ENCODE results near the gene PERM1. TPM values are rescaled to one million over a fixed set of nuclear protein-coding genes. Genes with fewer than 3 reads are reported as not detected.

PERM1 gene
- total RNA-seq, 1 donor from 2014 or later = not detected

- ATAC-seq = no peak
- TF ChIP-seq, protein P1, sequence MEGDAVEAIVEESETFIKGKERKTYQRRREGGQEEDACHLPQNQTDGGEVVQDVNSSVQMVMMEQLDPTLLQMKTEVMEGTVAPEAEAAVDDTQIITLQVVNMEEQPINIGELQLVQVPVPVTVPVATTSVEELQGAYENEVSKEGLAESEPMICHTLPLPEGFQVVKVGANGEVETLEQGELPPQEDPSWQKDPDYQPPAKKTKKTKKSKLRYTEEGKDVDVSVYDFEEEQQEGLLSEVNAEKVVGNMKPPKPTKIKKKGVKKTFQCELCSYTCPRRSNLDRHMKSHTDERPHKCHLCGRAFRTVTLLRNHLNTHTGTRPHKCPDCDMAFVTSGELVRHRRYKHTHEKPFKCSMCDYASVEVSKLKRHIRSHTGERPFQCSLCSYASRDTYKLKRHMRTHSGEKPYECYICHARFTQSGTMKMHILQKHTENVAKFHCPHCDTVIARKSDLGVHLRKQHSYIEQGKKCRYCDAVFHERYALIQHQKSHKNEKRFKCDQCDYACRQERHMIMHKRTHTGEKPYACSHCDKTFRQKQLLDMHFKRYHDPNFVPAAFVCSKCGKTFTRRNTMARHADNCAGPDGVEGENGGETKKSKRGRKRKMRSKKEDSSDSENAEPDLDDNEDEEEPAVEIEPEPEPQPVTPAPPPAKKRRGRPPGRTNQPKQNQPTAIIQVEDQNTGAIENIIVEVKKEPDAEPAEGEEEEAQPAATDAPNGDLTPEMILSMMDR (IDR thresholded peaks at IDR 0.05) = no peak
- peaks cover 35% of the 10 kb centered on the region for H3K4me1 ChIP-seq
- no peak for DNase-seq
- H3K36me3 ChIP-seq = no peaks in the 10 kb centered on the region
- H3K9me3 ChIP-seq = no peaks in the 10 kb centered on the region
- intact Hi-C loops (cut with DNase I) = no loop called here
- peaks cover 88% of the 10 kb centered on the region for H3K27me3 ChIP-seq (ENCODE audit: low read depth)
- H3K4me3 ChIP-seq = no peak overlapping the region
- no peak overlapping the region for H3K27ac ChIP-seq
Measured at GRCh38 chr1:938711-939489, 43.0 kb downstream of the PERM1 start.

- ATAC-seq (peak; percentile 38 to 40), DNase-seq (no peak)
- no peak overlapping the region for H3K4me3 ChIP-seq
- peaks cover 89% of the 10 kb centered on the region for H3K27me3 ChIP-seq (ENCODE audit: low read depth)
- TF ChIP-seq, protein P1 (IDR thresholded peaks at IDR 0.05) = peak; percentile 33
- H3K36me3 ChIP-seq = no peaks in the 10 kb centered on the region
- intact Hi-C loops (cut with DNase I) = no loop called here
- H3K27ac ChIP-seq = no peak overlapping the region
- H3K4me1 ChIP-seq = peaks cover 35% of the 10 kb centered on the region
- H3K9me3 ChIP-seq = no peaks in the 10 kb centered on the region
Measured at GRCh38 chr1:938088-938683, 43.7 kb downstream of the PERM1 start.

GRCh38 chr1:937521-937920 lies 44.4 kb downstream of the PERM1 start:
- no peak for DNase-seq
- ATAC-seq = no peak
- Histone ChIP-seq H3K27ac (no peak overlapping the region), H3K4me1 (peaks cover 34% of the 10 kb centered on the region), H3K36me3 (no peaks in the 10 kb centered on the region), H3K27me3 (ENCODE audit: low read depth) (peaks cover 89% of the 10 kb centered on the region), H3K9me3 (no peaks in the 10 kb centered on the region), H3K4me3 (no peak overlapping the region)
- TF ChIP-seq, protein P1 (IDR thresholded peaks at IDR 0.05) = no peak
- intact Hi-C loops (cut with DNase I) = no loop called here

DNA sequence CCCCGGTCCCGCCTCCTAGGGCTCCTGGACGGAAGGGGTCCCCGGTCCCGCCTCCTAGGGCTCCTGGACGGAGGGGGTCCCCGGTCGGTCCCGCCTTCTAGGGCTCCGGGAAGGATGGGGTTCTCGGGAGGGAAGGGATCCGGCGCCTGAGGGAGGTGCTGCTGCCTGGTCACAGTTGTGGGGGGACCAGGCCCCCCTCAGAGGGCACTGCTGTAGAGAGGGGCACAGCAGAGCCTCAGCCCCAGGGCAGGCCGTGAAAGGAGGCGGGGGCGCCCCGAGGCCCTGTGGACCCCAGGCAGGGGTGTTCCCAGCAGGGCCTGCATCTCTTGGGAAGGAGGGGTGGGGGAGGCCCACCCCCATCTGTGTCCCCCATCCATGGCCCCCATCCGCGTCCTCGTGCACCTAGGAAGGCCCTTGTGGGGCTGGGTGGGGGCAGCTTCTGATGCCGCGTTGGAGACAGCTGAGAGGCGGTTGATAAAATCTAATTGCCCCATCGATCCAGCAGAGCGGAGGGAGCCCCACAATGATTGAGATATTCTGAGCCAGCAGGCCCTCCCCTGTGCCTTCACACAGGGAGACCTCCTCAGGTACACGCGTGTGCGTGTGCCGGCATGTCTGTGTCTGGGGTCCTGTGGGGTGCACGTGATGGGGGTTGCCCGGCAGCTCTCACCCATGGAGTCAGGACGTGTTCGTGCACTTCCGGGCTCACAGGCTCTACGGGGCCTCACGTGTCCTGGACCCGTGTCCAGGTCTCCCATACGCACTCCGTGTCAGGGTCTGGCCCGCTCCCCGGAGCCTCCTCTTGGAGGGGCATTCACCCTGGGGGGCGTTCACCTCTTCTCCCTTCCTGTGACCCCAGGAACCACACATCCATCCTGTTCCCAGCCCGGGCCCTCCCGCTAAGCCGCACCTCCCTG lies 45.3 kb downstream of the PERM1 start:
- no peaks in the 10 kb centered on the region for H3K9me3 ChIP-seq
- H3K27ac ChIP-seq = no peak overlapping the region
- no peaks in the 10 kb centered on the region for H3K36me3 ChIP-seq
- TF ChIP-seq, protein P1 (IDR thresholded peaks at IDR 0.05) = no peak
- no peak for DNase-seq
- H3K4me3 ChIP-seq = no peak overlapping the region
- intact Hi-C loops (cut with DNase I) = no loop called here
- peaks cover 25% of the 10 kb centered on the region for H3K4me1 ChIP-seq
- peaks cover 84% of the 10 kb centered on the region for H3K27me3 ChIP-seq (ENCODE audit: low read depth)
- no peak for ATAC-seq

- peaks cover 77% of the 10 kb centered on the region for H3K27me3 ChIP-seq (ENCODE audit: low read depth)
- DNase-seq (no peak), ATAC-seq (no peak)
- intact Hi-C loops (cut with DNase I) = no loop called here
- H3K27ac ChIP-seq = no peak overlapping the region
- peaks cover 17% of the 10 kb centered on the region for H3K4me1 ChIP-seq
- no peaks in the 10 kb centered on the region for H3K36me3 ChIP-seq
- no peaks in the 10 kb centered on the region for H3K9me3 ChIP-seq
- no peak overlapping the region for H3K4me3 ChIP-seq
- TF ChIP-seq, protein P1 (IDR thresholded peaks at IDR 0.05) = no peak
Measured at GRCh38 chr1:935751-936231, 46.1 kb downstream of the PERM1 start.
